ENCODE measurements around the gene H6PD. TPM values are rescaled to one million over a fixed set of nuclear protein-coding genes. Genes with fewer than 3 reads are reported as not detected.

The H6PD gene
- total RNA-seq, 1 donor from 2014 or later, result 17.1 TPM

- no peak for DNase-seq (ENCODE audit: low read depth)
Measured at GRCh38 chr1:9256332-9256731, 21.8 kb downstream of the H6PD start.

- DNase-seq (ENCODE audit: low read depth), result no peak
Measured at GRCh38 chr1:9257851-9258250, 23.3 kb downstream of the H6PD start.

- DNase-seq (ENCODE audit: low read depth), result no peak
Measured at GRCh38 chr1:9258629-9259028, 24.1 kb downstream of the H6PD start.

GRCh38 chr1:9260059-9260766 lies 25.6 kb downstream of the H6PD start:
- no peak for DNase-seq (ENCODE audit: low read depth)

GRCh38 chr1:9261496-9261895 lies 26.9 kb downstream of the H6PD start:
- DNase-seq (ENCODE audit: low read depth), result no peak

GRCh38 chr1:9262096-9262986 lies 27.8 kb downstream of the H6PD start:
- DNase-seq (ENCODE audit: low read depth), result no peak

GRCh38 chr1:9263276-9263855 lies 28.8 kb downstream of the H6PD start:
- no peak for DNase-seq (ENCODE audit: low read depth)

- DNase-seq (ENCODE audit: low read depth), result no peak
Measured at GRCh38 chr1:9263984-9264872, 29.7 kb downstream of the H6PD start.

- DNase-seq (ENCODE audit: low read depth), result no peak
Measured at GRCh38 chr1:9265037-9265436, 30.5 kb downstream of the H6PD start.

- no peak for DNase-seq (ENCODE audit: low read depth)
Measured at GRCh38 chr1:9265968-9266367, 31.4 kb downstream of the H6PD start.

- no peak for DNase-seq (ENCODE audit: low read depth)
Measured at GRCh38 chr1:9267352-9267686, 32.7 kb downstream of the H6PD start.

GRCh38 chr1:9267827-9268581 lies 33.4 kb downstream of the H6PD start:
- DNase-seq (ENCODE audit: low read depth), result no peak

- no peak for DNase-seq (ENCODE audit: low read depth)
Measured at GRCh38 chr1:9269078-9269501, 34.5 kb downstream of the H6PD start.

GRCh38 chr1:9269721-9270120 lies 35.1 kb downstream of the H6PD start:
- DNase-seq (ENCODE audit: low read depth), result no peak

GRCh38 chr1:9270290-9270883 lies 35.8 kb downstream of the H6PD start:
- no peak for DNase-seq (ENCODE audit: low read depth)

GRCh38 chr1:9271283-9271682 lies 36.7 kb downstream of the H6PD start:
- DNase-seq (ENCODE audit: low read depth), result no peak

GRCh38 chr1:9271861-9272595 lies 37.5 kb downstream of the H6PD start:
- no peak for DNase-seq (ENCODE audit: low read depth)

- DNase-seq (ENCODE audit: low read depth), result no peak
Measured at GRCh38 chr1:9273177-9273576, 38.6 kb downstream of the H6PD start.

GRCh38 chr1:9275161-9275560 lies 40.6 kb downstream of the H6PD start:
- peak; percentile 95 for DNase-seq (ENCODE audit: low read depth)
